Measurements from ENCODE around the gene ARID4B.
"Not testable (repeated sequence)": the region's sequence is repeated elsewhere in the genome, so short reads cannot be mapped to it uniquely, and the experiment has no call there.

ARID4B gene

GRCh38 chr1:235268379-235269125 is 59.4 kb downstream of the ARID4B start:
- DNase-seq, result no peak

DNA sequence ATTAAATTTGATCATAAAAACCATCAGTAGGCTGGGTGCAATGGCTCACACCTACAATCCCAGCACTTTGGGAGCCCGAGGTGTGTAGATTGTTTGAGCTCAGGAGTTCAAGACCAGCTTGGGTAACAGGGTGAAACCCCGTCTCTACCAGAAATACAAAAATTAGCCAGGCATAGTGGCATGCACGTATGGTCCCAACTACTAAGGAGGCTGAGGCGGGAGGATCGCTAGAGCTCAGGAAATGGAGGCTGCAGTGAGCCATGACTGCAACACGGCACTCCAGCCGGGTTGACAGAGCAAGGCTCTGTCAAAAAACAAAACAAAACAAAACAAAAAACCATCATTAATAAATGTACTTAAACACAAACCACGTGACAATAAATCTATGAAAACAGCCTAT is 61.0 kb downstream of the ARID4B start:
- DNase-seq, result no peak

GRCh38 chr1:235266325-235266724 is 61.7 kb downstream of the ARID4B start:
- DNase-seq, result peak in 2 of 3 experiments; percentile 29 to 50

DNA sequence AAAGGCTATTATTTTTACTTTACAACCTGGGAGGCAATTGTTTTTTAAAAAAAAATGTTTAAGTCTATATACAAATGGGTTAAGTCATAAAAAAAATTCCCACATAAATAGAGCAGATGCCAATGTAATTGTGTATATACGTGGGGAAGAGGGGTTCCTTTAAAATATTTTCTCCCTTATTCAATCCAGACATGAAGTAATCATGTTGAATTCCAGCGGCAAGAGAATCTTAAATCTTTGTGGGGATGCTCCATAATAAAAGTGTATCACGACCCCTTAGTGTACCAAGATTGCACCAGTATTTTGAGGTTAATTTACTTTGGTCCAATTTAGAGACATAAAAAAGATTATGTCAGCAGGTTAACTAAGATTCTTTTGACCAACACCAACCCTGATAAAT is 62.1 kb downstream of the ARID4B start:
- DNase-seq, result no peak

DNA sequence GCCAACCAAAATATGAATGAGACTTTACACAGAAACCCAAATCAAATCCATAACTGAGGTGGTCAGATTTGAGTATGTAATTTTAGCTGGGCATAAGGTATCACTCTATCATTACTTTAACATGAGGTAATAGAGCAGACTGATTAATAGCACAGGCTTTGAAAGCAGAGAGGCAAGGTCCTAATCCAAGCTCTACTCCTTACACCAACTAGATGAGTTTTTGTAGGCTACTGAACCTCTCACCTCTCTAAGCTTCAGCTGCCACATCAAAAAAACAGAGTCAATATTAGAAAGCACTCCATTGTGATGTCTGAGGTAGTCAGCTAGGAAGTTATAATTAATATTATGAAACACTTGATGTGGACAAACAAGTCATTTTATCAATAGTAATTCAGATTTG is 63.7 kb downstream of the ARID4B start:
- peak in 1 of 3 experiments; percentile 49 for DNase-seq

DNA sequence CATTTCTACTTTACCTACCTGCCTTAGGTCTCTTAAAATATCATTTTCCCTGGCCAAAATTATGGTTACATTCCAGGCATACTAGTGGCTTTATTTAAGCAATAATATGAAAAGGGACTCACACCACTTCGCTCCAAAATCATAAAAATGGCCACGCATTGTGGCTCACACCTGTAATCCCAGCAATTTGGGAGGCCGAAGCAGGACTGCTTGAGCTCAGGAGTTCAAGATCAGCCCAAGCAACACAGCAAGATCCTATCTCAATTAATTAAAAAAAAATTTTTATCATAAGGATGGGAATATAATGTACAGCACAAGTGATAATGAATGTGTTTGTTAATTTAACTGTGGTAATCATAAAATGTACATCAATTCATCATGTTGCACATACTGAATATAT is 65.4 kb downstream of the ARID4B start:
- no peak for DNase-seq

DNA sequence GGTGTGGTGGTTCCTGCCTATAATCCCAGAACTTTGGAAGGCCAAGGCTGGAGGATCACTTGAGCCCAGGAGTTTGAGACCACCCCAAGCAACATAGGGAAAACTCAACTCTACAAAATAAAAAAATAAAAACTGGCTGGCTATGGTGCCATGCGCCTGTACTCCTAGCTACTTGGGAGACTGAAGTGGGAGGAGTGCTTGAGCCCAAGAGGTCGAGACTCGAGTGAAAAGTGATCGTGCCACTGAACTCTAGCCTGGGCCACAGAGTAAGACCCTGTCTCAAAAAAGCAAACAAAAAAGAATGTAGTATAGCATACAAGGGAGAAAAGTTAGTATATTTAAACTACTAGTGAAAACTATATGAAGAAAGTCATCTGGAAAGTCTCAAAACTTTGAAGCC is 66.7 kb downstream of the ARID4B start:
- DNase-seq, result no peak

DNA sequence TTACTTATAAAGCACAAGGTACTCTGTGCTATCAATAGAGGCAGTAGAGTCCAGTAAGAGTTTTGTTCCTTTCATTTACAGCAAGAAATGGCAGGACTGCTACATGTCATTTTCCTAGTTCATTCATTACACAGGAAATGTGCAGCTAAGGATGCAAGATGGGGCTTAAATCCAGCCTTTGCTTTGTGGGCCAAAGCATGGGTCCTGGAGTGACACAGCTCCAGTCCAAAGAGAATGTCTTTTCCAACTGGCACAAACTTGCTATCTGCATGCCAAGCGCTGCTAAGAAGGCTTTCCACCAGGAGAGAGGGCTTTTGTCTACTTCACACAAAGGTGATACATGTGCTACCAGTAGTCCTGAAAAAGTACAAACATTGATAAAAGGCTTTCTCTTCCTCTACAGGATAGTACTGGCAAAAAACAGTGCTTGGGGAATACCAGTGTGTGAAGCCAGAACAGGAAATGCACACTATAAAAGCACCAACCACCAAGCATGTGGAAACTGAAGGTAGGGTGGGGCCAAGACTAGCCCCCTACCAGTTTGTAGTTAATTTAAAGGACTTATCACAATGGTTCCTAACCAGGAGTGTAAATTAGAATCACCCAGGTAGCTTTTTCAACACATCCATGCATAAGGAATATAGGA is 68.7 kb downstream of the ARID4B start:
- no peak for DNase-seq

- DNase-seq, result not testable (repeated sequence)
Observed at GRCh38 chr1:235258068-235258467, 69.9 kb downstream of the ARID4B start.

DNA sequence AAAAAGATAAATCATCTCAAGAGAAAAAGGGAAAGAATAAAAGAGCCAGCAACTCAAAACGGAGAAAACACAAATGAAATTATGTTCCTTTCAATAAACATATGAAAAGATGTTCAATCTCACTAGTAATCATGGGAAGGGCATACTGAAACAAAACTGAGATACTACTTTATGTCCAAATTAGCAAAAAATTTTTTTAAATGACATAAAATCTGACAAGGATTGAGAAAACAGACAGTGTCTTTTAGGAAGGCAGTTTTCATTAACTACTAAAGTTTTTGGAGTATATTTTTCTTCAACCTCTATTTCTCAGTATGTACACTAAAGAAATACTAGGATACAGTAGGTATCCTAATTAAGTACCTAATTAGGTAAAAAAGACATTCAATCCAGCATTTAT is 73.3 kb downstream of the ARID4B start:
- DNase-seq, result no peak

DNA sequence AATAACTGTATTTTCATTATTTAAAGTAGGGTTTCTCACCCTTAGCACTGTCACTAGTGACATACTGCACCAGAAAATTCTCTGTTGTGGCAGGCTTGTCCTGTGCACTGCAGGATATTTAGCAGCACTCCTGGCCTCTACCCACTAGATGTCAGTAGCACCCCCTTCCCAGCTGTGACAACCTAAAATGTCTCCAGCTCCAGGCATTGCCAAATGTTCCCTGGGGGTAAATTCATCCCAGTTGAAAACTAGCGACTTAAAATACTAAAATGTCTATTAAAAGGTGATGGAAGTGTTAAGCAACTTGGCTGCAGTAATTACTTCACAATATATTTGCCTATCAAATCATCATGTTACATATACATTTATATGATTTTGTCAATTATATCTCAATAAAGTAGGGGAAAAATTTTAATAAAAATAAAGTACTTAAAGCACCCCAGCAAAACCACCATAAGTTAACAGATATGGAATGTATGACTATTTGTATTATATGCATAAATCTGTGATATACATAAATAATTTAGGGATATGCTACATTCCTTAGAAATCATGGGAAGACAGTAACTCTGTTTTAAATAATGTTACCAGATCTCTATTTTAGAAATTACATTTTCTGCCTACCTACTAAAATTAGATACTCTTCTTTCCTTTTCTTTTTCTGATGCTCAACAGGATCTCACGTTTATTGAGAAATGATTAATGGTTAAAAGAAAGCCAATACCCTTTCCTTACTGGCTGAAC is 74.6 kb downstream of the ARID4B start:
- DNase-seq, result peak; percentile 36 to 85 (median 55)

DNA sequence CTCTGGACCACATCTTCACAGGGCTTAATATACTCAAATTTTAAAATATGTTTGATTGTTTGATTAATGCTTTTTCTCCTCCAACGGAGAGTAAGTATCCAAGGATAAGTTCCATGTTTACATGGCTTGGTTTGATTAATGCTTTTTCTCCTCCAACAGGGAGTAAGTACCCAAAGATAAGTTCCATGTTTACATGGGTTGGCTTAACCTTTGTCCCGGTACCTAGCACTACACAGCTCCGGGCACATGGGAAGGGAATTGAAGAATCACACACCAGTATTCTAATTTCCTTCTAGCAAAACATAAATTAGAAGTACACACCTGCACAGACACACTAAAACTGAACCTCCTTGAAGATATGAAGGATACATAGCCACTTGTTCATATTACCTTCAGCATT is 77.5 kb downstream of the ARID4B start:
- DNase-seq, result no peak

DNA sequence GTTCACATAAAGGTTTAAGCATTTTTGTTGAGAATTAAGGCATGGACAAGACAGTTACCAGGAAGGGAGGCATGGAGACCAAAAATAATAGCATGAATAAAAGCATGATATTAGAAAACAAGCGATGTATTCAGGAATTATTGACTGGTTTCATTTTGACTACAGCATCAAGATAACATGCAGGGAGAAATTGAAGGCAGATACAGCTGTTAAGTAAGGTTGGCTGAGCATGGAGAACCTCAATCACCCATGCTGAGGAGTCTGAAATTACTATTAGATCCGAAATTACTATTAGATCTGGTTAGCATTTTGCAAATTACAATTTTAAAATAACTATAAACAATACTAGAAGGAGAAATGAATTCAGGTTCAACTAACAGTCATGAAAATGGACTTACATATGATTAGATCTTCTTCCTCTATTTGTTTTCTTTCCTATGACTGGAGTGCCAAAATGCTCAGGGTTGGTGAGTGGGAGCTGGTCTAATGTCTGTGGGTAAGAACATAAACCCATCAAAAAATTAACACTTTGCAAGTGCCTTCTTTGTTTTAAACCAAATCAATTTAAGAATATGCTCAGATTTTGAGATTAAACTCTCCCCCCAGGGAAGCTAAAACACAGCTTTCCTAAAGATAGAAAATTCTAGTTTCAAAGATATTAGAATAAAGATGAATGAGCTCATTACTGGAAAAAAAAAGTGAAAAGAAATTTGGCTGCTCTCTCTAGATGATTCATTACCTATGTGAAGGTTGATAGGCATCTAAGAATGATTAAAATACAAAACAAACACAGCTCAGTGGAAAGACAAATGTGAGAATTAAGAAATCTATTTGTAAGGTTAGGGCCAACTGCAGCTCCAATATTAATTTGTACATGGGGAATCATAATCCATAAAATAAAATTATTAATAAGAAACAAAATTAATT is 81.7 kb downstream of the ARID4B start:
- DNase-seq, result peak in 1 of 3 experiments; percentile 33

DNA sequence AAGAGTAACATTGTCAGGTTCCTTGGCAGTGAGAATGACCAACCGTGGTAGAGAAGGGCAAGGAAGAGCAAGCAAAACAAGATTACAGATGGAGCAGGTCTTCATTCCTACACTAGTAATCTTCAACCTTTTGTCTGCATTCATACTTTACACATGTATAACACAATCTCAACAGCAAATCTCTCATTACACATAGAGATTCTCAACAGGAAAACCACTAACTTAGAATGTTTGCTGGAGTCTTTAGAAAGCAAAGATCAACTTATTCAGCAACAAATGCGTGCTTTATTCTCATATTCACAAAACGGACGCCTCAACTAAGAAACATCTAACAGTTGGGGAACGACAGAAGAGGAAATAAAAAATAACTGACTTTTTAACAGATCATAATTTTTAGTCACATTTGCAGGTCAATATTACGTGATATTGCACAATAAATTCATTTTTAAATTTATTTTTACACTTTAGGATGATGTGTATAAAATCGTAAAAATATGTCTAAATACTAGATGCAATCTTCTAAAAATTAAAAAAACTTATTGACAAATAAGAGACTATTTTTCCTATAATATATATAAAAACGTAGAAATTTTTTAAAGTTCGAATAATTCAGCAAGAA is 82.9 kb downstream of the ARID4B start:
- DNase-seq, result no peak

DNA sequence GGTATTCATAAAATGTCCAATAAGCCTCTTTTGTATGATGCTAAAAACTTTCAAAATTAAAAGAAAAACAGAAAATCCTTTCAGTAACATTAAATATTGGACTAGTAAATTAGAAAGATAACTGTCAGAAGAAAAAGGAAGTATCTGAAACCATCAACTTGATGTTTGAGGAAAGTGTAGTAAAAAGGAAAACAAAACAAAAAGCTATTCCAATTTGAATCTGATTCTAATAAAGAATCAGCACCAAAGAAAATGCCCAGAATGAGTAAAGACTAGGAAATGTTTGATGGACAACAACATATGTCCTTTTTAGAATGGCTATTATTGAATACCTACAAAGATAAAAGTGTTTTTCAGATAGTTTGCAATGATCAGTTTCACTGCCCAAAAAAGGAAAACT is 87.0 kb downstream of the ARID4B start:
- no peak for DNase-seq

DNA sequence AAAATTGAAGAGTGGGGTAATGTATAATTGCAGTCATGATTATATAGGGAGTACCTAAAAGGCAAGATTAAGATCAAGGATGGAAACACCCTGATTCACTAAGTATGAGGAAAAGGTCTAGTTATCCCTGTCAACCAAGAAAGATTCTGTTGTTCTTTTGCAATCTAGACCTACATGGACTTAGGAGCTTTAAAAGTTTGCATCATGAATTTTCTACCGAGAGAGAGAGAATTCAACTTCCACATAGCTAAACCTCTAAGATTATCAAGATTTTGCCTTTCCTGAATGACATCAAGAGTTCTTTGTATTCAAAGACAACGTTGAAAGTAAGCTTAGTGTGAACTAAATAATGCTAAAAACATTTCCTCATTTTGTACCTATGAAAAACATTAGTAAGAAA is 88.1 kb downstream of the ARID4B start:
- DNase-seq, result no peak

DNA sequence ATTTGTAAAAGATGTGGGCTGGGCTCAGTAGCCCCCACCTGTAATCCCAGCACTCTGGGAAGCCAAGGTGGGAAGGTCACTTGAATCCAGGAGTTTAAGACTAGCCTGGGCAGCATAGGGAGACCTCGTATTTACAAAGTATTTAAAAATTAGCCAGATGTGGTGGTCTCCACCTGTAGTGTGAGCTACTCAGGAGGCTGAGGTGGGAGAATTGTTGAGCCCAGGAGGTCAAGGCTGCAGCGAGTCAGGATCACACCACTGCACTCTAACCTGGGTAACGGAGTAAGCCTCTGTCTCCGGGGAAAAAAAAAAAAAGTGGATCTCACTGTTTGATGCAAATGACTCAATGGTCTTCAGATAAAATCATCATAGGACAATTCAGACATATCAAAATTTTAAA is 89.4 kb downstream of the ARID4B start:
- no peak for DNase-seq

DNA sequence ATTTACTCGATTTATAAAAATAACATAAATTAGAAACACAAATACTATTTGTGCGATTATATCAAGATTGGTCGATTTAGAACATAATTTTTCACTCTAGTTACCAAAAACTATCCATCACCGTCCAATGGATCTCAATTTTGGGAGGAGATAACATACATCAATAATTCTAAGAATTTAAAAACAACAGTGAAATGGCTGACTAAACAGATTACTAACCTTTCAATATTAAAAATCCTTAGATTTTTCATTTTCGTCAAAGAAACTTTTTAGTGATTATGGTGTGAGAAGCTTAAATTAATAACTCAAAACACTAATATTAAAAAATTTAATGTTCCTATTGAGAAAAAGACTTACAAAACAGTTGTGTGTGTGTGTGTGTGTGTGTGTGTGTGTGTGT is 91.9 kb downstream of the ARID4B start:
- no peak for DNase-seq

DNA sequence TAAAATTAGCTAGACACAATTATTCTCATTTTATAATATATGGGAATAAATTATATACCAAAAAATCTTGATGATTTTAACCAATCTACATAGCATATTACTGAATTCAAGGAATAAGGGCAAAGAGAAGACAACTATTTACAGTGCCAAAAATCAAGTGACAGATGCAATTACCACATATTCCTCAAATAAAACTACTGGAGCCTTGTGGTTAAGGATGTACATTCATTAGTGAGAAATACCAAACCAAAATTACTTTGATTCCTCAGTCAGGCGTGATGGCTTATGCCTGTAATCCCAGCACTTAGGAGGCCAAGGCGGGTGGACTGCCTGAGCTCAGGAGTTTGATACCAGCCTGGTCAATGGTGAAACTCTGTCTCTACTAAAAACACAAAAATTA is 98.1 kb downstream of the ARID4B start:
- no peak for DNase-seq

DNA sequence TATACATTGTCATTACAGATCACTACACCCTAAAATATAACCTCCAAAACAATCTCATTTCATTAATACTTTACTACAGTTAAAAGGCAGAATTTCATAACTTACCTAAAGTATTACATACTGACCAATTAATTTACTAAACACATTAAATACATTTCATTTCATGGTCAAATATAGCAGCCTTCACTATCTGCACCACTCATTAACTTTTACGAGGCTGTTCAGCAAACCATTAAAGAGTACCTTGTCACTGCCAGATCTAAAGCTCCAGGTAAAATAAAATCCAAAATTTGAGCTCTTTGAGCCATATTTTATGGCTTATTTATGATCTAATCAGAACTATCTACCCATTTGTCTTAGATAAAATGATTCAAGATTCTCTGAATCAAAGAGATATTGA is 100.6 kb downstream of the ARID4B start:
- DNase-seq, result no peak

DNA sequence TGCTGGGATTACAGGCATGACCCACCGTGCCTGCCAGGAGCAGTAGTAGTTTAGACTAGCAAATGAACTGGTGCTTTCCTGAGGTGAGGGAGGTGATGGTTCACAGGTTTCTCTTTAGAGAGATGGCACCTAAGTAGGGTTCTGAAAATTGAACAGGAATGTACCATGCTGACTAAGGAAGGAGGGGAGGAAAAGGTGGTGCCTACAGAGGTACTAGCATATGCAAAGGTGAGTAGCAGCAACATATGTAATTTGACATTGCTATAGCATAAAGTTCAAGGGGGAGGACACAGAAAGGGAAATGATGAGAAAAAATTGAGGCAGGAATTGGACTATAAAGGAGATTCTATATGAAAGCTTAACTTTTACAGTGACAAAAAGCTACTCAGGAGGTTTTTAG is 101.0 kb downstream of the ARID4B start:
- no peak for DNase-seq

GRCh38 chr1:235225299-235225698 is 102.7 kb downstream of the ARID4B start:
- peak in 1 of 3 experiments; percentile 58 for DNase-seq

Measured in NCI-H1417 (cell line).